ENCODE measurements around the gene TMEM150A. TPM values are rescaled to one million over a fixed set of nuclear protein-coding genes. Genes with fewer than 3 reads are reported as not detected.
"Not testable (repeated sequence)": the region's sequence is repeated elsewhere in the genome, so short reads cannot be mapped to it uniquely, and the experiment has no call there.

Gene TMEM150A
- total RNA-seq, 1 donor from 2014 or later: 9.2 TPM

- FAIRE-seq (no peak), DNase-seq (ENCODE audit: low read depth) (no peak)
- no peaks in the 10 kb centered on the region for H3K27me3 ChIP-seq (ENCODE audit: control insufficient read depth, insufficient read depth, low read length)
- H3K36me3 ChIP-seq (ENCODE audit: control insufficient read depth, insufficient read depth, low read length): peaks cover under 1% of the 10 kb centered on the region
- H3K4me3 ChIP-seq (ENCODE audit: low read depth, low read length): no peak overlapping the region
- TF ChIP-seq CTCF (IDR thresholded peaks at IDR 0.05; ENCODE audit: insufficient read depth, low read length, severe bottlenecking): no peak
These were observed 12.9 kb upstream of the TMEM150A start for GRCh38 chr2:85615413-85615728.

GRCh38 chr2:85614757-85615156, 12.3 kb upstream of the TMEM150A start:
- not testable (repeated sequence) for FAIRE-seq; H3K36me3 ChIP-seq (ENCODE audit: control insufficient read depth, insufficient read depth, low read length); DNase-seq (ENCODE audit: low read depth); H3K27me3 ChIP-seq (ENCODE audit: control insufficient read depth, insufficient read depth, low read length); H3K4me3 ChIP-seq (ENCODE audit: low read depth, low read length)

GRCh38 chr2:85613717-85614515, 11.4 kb upstream of the TMEM150A start:
- Histone ChIP-seq H3K36me3 (ENCODE audit: control insufficient read depth, insufficient read depth, low read length) (peaks cover 5% of the 10 kb centered on the region), H3K27me3 (ENCODE audit: control insufficient read depth, insufficient read depth, low read length) (no peaks in the 10 kb centered on the region), H3K4me3 (ENCODE audit: low read depth, low read length) (no peak overlapping the region)
- no peak for TF ChIP-seq CTCF (IDR thresholded peaks at IDR 0.05; ENCODE audit: insufficient read depth, low read length, severe bottlenecking)
- DNase-seq (ENCODE audit: low read depth): no peak
- FAIRE-seq: no peak

- no peak for TF ChIP-seq CTCF (IDR thresholded peaks at IDR 0.05; ENCODE audit: insufficient read depth, low read length, severe bottlenecking)
These were observed 9.4 kb upstream of the TMEM150A start, which contains the start of gene C2orf68 for GRCh38 chr2:85611705-85612587. C2orf68 (minus strand) TSS chr2:85612066; CDS start chr2:85611984, 82 bp downstream.

GRCh38 chr2:85611217-85611704, 8.8 kb upstream of the TMEM150A start:
- peaks cover 9% of the 10 kb centered on the region for H3K36me3 ChIP-seq (ENCODE audit: control insufficient read depth, insufficient read depth, low read length)
- DNase-seq (ENCODE audit: low read depth): no peak
- no peaks in the 10 kb centered on the region for H3K27me3 ChIP-seq (ENCODE audit: control insufficient read depth, insufficient read depth, low read length)
- H3K4me3 ChIP-seq (ENCODE audit: low read depth, low read length): peak overlapping the region; percentile 82
- TF ChIP-seq CTCF (IDR thresholded peaks at IDR 0.05; ENCODE audit: insufficient read depth, low read length, severe bottlenecking): no peak
- FAIRE-seq: no peak

More at GRCh38 chr2:85611705-85612587, 9.4 kb upstream of the TMEM150A start, which contains the start of gene C2orf68:
- Histone ChIP-seq H3K27me3 (ENCODE audit: control insufficient read depth, insufficient read depth, low read length) (no peaks in the 10 kb centered on the region), H3K4me3 (ENCODE audit: low read depth, low read length) (peak within 1 kb of the TSS; percentile 82), H3K36me3 (ENCODE audit: control insufficient read depth, insufficient read depth, low read length) (peaks cover 9% of the 10 kb centered on the region)
- no peak for FAIRE-seq
- peak; percentile 59 for DNase-seq (ENCODE audit: low read depth)

Data from bronchial epithelial cell (primary cell).